Spinal cord (tissue), 10 donors: Measurements from ENCODE around the gene CIAO2B. TPM values are rescaled to one million over a fixed set of nuclear protein-coding genes. Genes with fewer than 3 reads are reported as not detected.

Source experiments
- DNase-seq, 6 donors: peaks; one replicate each; pipeline versions ENCODE4 v3.0.0 to v3.0.0-alpha.2; 2013 to 2015; ENCODE audit warnings: low spot score in 6 of 6, low read depth in 4 of 6
- H3K27ac ChIP-seq: one replicate; pipeline ENCODE4 v1.5.1; 2013; ENCODE audit warnings: low read depth, low read length, control low read depth
- H3K27me3 ChIP-seq: one replicate; pipeline ENCODE4 v1.6.1; 2013; ENCODE audit warnings: low read length; ENCODE audit not compliant: control insufficient read depth, insufficient read depth
- H3K36me3 ChIP-seq: one replicate; pipeline ENCODE4 v1.6.1; 2013; ENCODE audit warnings: low read length; ENCODE audit not compliant: control insufficient read depth, insufficient read depth
- H3K4me1 ChIP-seq: one replicate; pipeline ENCODE4 v1.6.1; 2013; ENCODE audit warnings: low read length; ENCODE audit not compliant: control insufficient read depth, insufficient read depth
- H3K4me3 ChIP-seq: one replicate; pipeline ENCODE4 v1.5.1; 2013; ENCODE audit warnings: low read depth, low read length, control low read depth
- H3K9me3 ChIP-seq: one replicate; pipeline ENCODE4 v1.6.1; 2013; ENCODE audit warnings: low read length; ENCODE audit not compliant: control insufficient read depth, insufficient read depth
- WGBS: methylation state at CpG from one replicate; pipeline ENCODE4 v1.1.5; 2013; ENCODE audit warnings: missing lambda C conversion rate; ENCODE audit not compliant: insufficient coverage; 5-methylcytosine and 5-hydroxymethylcytosine counted together
- polyA plus RNA-seq, 2 donors: library from polyadenylated mRNA; unstranded; fragments of 120-200 nt; gene quantifications; one replicate each; pipeline ENCODE4 v1.2.1, GENCODE V29; 2013; ENCODE audit not compliant: insufficient read length in 2 of 2
- total RNA-seq, 2 donors: library from RNA; depleted of rRNA in 1 of 2; stranded (reverse); fragments of 120-200 nt in 1 of 2; fragments of >200 nt in 1 of 2; gene quantifications; one replicate each; pipeline versions ENCODE4 v1.2.3 to v1.2.4, GENCODE V29; 2013 to 2014
- donor health status: healthy.

Gene CIAO2B
- total and polyA plus RNA-seq, 4 donors, result 52.7 to 138 (median 127) TPM

DNA sequence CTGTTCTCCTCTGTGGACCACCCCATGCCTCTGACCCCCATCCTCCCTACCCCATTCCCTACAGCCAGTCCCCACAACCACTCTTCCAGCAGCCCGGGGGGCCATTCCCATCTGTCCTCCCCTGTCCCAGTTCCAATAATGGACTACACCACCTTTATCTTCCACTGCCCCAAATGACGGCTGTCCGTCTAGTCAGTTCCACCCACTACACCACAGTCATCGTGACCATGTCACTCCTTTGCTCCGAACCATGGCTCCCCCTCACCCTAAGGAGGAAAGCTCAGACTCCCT is 38.6 kb downstream of the CIAO2B start:
- DNase-seq, result no peak
- H3K27ac ChIP-seq, result no peak overlapping the region

DNA sequence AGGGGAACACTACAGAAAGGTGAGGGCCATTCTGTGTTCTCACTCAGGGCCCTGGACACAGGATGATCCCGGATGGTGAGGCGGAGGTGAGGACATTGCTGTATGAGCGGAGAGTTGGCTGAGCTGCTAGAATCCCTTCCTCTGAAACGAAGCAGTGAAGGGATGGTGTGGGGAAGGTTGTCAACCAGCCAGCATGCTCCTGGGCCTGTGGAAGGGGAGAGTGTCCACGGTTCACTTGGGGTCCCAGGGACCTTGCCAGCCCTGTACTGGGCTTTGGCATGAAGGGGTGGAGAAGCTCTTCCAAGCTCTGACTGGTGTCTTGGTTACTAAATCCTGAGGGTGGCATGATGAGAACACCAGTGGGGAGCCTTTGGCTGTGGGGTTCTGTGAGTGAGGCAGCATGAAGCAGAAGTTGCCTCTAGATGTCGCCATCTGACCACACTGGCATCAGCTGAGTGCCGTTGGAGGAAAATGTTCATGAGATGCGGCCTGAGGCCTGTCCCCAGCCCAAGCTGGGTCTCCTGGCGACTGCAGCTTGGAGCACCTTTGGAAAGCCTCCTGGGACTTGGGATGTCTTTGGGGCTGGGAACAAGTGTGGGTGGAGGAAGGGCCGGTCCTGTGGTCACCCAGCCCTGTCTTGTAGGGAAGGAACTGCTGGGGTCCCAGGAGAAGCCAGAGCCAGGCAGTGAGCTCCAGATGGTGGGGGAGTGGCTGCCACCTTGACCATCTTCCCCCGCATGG is 39.1 kb downstream of the CIAO2B start:
- Histone ChIP-seq H3K9me3 (no peaks in the 10 kb centered on the region), H3K4me1 (peaks cover 24% of the 10 kb centered on the region), H3K27ac (no peak overlapping the region), H3K27me3 (no peaks in the 10 kb centered on the region), H3K36me3 (peaks cover 2% of the 10 kb centered on the region), H3K4me3 (no peak overlapping the region)
- peak in 5 of 6 donors; percentile 60 to 91 (median 68) for DNase-seq
- 42% methylated on average over 11 of the region's 11 CpGs for WGBS

More for the DNA sequence above, 38.6 kb downstream of the CIAO2B start:
- Histone ChIP-seq H3K27me3 (no peaks in the 10 kb centered on the region), H3K4me1 (peaks cover 28% of the 10 kb centered on the region), H3K36me3 (peaks cover 2% of the 10 kb centered on the region), H3K9me3 (no peaks in the 10 kb centered on the region), H3K4me3 (no peak overlapping the region)
- 92% methylated on average over 5 of the region's 5 CpGs for WGBS

DNA sequence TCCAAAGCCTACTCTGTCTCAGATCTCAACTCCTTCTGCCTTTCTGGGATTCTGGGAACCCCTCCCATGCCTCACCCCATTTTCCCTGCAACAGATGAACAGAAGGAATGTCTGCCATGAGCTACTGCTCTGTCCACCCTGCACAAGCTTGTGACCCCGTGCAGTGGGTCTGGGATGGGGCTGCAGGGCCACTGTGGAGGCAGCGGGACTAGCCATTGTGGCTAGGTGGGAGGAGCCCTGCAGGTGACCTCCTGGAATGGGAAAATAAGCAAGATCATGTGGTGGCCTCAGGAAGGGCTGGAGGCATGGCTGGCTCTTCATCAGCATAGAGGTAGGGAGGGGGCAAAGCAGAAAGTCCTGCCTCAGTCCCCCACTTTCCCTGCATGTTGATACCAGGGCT is 40.1 kb downstream of the CIAO2B start:
- Histone ChIP-seq H3K4me1 (peaks cover 15% of the 10 kb centered on the region), H3K27me3 (no peaks in the 10 kb centered on the region), H3K4me3 (no peak overlapping the region), H3K9me3 (no peaks in the 10 kb centered on the region), H3K36me3 (peaks cover 2% of the 10 kb centered on the region), H3K27ac (no peak overlapping the region)
- WGBS, result 86% methylated on average over 2 of the region's 2 CpGs
- no peak for DNase-seq

DNA sequence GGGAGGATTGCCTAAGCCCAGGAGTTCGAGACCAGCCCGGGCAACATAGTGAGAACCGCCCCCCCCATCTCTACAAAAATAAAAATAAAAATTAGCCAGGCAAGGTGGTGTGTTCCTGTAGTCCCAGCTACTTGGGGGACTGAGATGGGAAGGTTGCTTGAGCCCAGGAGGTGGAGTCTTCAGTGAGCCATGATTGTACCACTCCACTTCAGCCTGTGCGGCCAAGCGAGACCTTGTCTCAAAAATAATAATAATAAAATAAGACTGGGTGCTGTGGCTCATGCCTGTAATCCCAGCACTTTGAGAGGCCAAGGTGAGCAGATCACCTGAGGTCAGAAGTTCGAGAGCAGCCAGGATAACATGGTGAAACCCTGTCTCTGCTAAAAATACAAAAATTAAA is 42.4 kb downstream of the CIAO2B start:
- no CpG with 5 or more reads among the region's 6 CpGs for WGBS
- H3K4me3 ChIP-seq, result no peak overlapping the region

DNA sequence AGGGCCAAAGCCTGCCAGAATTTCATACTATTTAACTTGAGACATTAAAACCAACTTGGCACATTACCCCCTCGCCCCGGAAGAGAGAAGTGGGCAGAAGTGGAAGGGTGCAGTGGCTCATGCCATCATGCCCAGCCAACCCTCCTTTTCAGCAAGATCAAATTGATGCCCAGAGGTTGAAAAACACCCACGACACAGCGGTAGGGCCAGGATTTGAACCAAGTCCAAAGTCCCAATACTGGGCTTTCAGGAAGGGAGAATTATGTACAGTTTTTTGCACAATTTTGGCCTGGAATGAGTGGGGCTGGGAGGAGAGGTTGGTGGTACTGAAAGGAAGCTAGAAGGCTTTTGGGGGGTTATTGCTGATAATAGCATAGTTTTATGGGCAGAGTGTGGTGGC is 42.8 kb downstream of the CIAO2B start:
- no peaks in the 10 kb centered on the region for H3K9me3 ChIP-seq
- peaks cover 15% of the 10 kb centered on the region for H3K4me1 ChIP-seq
- no peak overlapping the region for H3K4me3 ChIP-seq
- 42% methylated on average over 2 of the region's 4 CpGs for WGBS
- no peak overlapping the region for H3K27ac ChIP-seq
- H3K27me3 ChIP-seq, result no peaks in the 10 kb centered on the region
- H3K36me3 ChIP-seq, result peaks cover 7% of the 10 kb centered on the region
- no peak for DNase-seq

More for the DNA sequence above, 42.4 kb downstream of the CIAO2B start:
- Histone ChIP-seq H3K27ac (no peak overlapping the region), H3K36me3 (peaks cover 3% of the 10 kb centered on the region), H3K4me1 (peaks cover 15% of the 10 kb centered on the region), H3K27me3 (no peaks in the 10 kb centered on the region), H3K9me3 (no peaks in the 10 kb centered on the region)
- DNase-seq, result no peak

DNA sequence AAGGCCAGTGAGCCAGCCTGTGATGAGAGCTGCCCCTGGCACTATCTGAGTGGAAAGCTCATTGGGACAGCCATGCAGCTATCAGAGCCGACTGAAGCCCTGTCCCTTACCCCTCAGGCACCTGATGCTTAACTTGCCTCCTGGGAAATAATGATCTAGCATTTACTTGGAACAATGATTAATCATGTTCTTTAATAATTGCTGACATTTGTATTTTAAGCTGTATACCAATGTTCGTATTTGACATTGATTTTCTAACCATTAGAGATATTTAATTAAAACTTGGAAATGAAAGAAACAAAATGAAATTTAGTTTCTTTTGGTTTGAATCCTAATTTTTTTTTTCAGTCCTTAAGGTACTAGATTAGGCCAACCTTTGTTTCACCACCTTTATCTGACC is 43.4 kb downstream of the CIAO2B start:
- Histone ChIP-seq H3K4me3 (no peak overlapping the region), H3K27ac (no peak overlapping the region), H3K4me1 (peaks cover 15% of the 10 kb centered on the region), H3K9me3 (no peaks in the 10 kb centered on the region), H3K36me3 (peaks cover 7% of the 10 kb centered on the region), H3K27me3 (no peaks in the 10 kb centered on the region)
- DNase-seq, result no peak
- no CpG with 5 or more reads among the region's 2 CpGs for WGBS

DNA sequence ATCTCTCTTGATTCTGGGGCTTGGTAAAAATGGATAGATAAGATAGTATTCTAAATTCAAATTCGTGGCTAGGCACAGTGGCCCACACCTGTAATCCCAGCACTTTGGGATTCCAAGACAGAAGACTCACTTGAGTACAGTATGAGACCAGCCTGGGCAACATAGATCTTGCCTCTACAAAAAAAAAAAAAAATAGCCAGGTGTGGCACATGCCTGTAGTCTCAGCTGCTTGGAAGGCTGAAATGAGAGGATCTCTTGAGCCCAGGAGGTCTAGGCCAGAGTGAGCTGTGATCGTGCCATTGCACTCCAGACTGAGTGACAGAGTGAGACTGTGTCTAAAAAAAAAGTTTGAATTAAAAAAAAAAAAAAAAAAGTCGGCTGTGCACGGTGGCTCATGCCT is 44.6 kb downstream of the CIAO2B start:
- Histone ChIP-seq H3K36me3 (peaks cover 18% of the 10 kb centered on the region), H3K4me1 (peaks cover 5% of the 10 kb centered on the region), H3K4me3 (no peak overlapping the region), H3K9me3 (no peaks in the 10 kb centered on the region), H3K27me3 (no peaks in the 10 kb centered on the region), H3K27ac (no peak overlapping the region)
- WGBS, result no CpG with 5 or more reads among the region's 4 CpGs
- no peak for DNase-seq

DNA sequence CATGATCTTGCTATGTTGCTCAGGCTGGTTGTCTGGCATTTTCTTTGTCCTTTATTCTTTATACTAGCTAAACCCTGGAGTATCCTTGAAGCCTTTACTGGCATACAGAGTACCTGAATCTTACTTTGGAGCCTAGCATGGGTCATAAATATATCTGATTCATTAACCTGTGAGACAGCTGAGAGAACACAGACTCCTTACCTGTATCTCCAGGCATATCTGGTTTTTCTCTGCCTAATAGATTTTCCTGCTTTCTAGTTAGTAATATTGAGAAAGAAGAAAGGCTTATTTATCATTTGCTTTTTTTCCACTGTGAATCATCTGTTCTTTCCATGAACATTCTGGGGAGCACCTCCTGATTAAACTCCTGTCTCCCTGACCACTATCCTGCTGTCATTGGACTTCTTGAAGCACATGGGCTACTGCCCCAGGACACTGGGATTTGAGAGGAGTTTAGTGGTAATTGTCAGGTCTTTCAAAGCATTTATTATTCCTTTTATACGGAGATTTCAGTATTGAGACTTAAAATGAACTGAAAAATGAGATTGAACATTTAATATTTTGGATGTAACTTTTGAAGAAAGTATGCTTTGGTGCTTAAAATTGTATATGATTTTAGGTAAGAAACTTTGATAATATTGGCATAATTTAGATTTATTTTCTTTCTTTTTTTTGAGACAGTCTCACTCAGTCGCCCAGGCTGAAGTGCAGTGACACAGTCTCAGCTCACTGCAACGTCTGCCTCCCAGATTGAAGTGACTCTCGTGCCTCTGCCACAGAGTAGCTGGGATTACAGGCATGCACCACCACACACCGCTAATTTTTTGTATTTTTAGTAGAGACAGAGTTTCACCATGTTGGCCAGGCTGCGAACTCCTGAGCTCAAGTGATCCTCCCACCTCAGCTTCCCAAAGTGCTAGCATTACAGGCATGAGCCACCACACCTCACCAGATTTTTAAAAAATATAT is 45.3 kb downstream of the CIAO2B start:
- Histone ChIP-seq H3K27me3 (no peaks in the 10 kb centered on the region), H3K27ac (no peak overlapping the region), H3K36me3 (peaks cover 21% of the 10 kb centered on the region), H3K4me1 (peaks cover 5% of the 10 kb centered on the region), H3K4me3 (no peak overlapping the region), H3K9me3 (no peaks in the 10 kb centered on the region)
- whole genome bisulfite sequencing, result no CpG with 5 or more reads among the region's 6 CpGs
- no peak for DNase-seq

DNA sequence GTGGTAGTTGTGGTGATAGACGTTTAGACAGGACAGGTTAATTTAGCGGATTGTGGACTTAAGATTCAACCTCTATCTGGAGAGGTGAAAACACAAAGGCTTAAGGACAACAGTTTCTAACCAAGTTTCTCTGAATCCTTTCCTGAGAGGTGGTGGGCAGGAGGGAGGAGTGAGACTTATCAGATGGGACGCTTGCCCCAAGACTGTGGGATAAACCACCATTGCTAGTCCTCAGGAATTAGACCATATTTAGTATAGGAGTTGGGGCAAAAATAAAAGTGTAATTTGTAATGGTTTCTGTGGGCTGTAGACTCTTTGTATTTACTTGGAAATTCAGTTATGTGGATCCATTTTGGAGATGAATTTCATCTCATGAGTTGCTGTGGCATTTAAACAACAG is 47.3 kb downstream of the CIAO2B start:
- H3K27ac ChIP-seq, result no peak overlapping the region
- no peak for DNase-seq
- no peak overlapping the region for H3K4me3 ChIP-seq
- H3K4me1 ChIP-seq, result peaks cover 5% of the 10 kb centered on the region
- no peaks in the 10 kb centered on the region for H3K27me3 ChIP-seq
- 80% methylated on average over 3 of the region's 3 CpGs for WGBS
- no peaks in the 10 kb centered on the region for H3K9me3 ChIP-seq
- peaks cover 21% of the 10 kb centered on the region for H3K36me3 ChIP-seq
